ENCODE data around the gene NRIP2. TPM values are rescaled to one million over a fixed set of nuclear protein-coding genes. Genes with fewer than 3 reads are reported as not detected.
A peak's percentile ranks its signal among the peaks of the same experiment; 100 is the strongest.

NRIP2 gene
- total RNA-seq, 2 donors from 2014 or later = not detected

DNA sequence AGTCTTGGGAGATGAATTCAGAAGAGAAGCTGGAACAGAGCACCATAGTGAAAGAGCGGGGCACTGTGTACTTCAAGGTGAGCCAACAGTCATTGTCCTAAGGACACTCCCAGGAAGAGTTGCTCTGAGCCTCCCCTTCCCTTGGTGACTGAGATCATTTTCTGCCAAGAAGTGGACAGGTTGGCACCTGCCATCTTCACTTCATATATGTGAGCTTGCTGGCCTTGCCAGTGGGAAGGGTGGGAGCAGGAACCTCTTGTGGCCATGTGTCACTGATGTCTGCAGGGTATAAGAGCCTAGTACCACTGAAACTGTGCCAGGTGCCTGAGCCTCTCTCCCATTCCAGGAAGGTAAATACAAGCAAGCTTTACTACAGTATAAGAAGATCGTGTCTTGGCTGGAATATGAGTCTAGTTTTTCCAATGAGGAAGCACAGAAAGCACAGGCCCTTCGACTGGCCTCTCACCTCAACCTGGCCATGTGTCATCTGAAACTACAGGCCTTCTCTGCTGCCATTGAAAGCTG, 34.7 kb downstream of the NRIP2 start:
- ATAC-seq (no peak), DNase-seq (ENCODE audit: low spot score in 2 of 2) (no peak)
- peak overlapping the region; percentile 48 to 56 for H3K27ac Mint-ChIP-seq
- H3K9me3 Mint-ChIP-seq = no peaks in the 10 kb centered on the region
- H3K36me3 Mint-ChIP-seq = peaks cover 38 to 39% of the 10 kb centered on the region in 2 donors

DNA sequence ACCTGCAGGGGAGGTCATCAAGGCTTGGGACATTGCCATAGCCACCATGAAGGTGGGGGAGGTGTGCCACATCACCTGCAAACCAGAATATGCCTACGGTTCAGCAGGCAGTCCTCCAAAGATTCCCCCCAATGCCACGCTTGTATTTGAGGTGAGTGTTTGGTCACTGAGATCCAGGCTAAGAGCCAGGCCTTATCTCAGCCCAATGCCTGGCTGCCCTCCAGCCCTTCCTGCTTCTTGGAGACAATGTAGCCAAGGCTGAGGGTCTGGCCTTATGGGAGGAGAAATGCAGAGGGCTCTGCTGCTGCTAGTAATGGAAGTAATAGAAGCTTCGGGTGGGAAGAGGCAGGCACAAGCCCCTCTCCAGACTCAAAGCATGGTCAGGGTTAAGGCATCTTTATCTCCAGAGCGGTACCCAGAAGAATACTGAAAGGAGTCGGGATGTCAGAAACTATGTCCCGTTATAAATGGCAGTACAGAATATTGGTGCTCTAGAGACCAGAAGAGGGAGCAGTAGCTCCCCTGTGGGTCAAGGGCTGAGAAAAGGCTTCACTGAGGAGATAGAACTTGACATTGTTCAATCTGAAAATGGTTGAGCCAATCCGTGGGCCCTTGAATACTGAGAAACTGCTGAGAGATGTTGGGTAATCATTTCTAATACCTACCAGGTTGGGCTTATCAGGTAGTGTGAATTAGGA, 37.0 kb downstream of the NRIP2 start:
- Mint-ChIP-seq H3K36me3 (peaks cover 38 to 39% of the 10 kb centered on the region in 2 donors), H3K27ac (peak overlapping the region; percentile 60 to 86), H3K9me3 (no peaks in the 10 kb centered on the region)
- ATAC-seq = no peak
- no peak for DNase-seq (ENCODE audit: low spot score in 2 of 2)

DNA sequence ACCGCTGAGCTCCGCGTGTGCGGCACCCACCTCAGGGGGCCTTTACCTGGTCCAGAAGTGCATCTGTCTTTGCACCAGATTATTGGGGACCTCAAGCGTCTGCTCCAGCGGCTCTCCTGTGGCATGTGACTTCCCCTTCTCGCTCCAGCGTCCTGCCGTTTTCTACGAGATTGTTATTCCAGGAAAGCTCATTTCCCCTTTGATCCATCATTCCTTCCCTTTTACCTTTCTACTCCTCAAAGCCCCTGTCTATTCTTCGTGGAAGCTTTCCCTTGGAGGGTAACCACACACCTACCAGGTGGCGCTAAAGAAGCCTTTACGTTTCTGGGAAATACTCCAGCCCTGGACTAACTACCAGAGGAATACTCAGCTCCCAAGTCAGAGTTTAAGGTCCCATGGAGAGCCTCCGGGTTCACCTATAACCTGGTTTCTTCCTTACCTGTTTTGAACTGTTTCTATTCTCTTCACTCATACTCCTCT, 38.6 kb downstream of the NRIP2 start:
- Mint-ChIP-seq H3K36me3 (peaks cover 30 to 38% of the 10 kb centered on the region in 2 donors), H3K9me3 (no peaks in the 10 kb centered on the region), H3K27ac (peak overlapping the region; percentile 83 to 86)
- DNase-seq (ENCODE audit: low spot score in 2 of 2) = no peak
- no peak for ATAC-seq

DNA sequence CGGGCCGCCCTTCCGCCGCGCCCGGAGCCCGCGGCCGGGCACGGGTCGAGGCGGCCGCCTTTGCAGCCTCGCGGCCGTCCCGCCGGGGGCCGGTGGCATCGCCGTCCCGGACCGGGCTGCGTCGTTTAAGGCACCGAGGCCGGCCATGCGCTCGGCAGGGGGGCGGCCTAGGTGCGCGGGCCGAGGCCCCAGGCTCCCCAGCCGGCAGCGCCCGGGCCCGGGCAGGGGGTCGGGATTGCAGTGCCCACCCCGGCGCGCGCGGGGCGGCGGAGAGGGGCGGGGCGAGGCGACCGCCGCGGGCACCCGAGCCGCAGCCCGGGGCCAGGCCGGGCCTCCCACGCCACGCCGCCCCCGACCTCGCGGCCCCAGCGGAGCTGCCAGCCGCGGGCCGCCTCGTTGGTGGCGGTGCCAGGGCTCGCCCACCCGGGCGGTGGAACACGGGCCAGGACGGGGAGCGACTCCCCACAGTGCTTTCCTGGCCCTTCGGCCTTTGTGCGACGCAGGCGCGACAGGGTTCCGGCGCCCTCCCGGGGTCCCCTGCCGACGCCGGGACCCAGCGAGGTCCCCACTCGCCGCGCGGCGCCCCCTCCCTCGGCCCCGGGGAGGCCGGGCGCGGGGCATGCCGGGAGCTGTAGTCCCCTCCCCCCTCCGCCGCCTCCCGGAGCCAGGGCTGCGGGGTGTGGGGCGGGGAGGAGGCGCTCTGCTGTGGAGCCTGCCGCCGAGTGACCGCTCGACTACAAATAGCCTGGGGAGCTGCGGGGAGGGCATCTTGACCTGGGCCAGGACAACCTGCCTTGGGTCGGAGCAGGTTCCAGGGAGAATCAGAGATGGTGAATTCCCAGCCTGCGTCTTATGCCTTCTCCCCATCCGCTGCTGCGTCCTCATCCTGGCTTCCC, 39.3 kb downstream of the NRIP2 start:
- peaks cover 30 to 38% of the 10 kb centered on the region in 2 donors for H3K36me3 Mint-ChIP-seq
- H3K9me3 Mint-ChIP-seq = no peaks in the 10 kb centered on the region
- DNase-seq (ENCODE audit: low spot score in 2 of 2) = peak; percentile 74 to 77
- peak; percentile 73 to 75 for ATAC-seq
- H3K27ac Mint-ChIP-seq = peak overlapping the region; percentile 83 to 86

DNA sequence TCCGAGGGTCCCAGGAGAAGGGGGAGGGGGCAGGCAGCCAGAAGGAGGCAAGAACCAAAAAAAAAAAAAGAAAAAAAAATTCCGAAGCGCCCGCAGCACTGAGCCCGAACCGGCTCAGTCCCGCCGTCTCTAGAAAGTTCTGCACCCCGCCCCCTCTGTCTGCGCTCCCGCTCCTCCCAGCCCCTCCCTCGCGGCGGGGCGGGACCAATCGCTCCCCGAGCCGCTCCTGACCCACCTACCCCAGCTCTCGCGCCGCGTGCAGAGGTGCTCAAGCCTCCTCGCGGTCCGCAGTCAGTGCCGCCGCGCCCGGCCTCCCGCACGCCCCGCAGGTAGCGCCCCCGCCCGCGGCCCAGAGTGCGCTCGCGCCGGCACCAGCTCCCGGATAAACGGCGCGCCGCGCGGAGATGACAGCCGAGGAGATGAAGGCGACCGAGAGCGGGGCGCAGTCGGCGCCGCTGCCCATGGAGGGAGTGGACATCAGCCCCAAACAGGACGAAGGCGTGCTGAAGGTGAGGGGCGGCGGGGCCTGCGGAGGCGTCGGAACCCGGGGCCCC, 40.0 kb downstream of the NRIP2 start, which contains the start of gene FKBP4:
Gene FKBP4, plus strand, starts transcription at position 235 of the 554 bp plus-strand sequence. Its CDS starts 170 bp downstream, at position 405.
- peak within 1 kb of the TSS in 1 of 2 donors; percentile 86 for H3K27ac Mint-ChIP-seq
- H3K36me3 Mint-ChIP-seq = peaks cover 30 to 31% of the 10 kb centered on the region in 2 donors
- no peaks in the 10 kb centered on the region for H3K9me3 Mint-ChIP-seq
- DNase-seq (ENCODE audit: low spot score in 2 of 2) (peak; percentile 86 to 89), ATAC-seq (peak; percentile 89 to 95)

DNA sequence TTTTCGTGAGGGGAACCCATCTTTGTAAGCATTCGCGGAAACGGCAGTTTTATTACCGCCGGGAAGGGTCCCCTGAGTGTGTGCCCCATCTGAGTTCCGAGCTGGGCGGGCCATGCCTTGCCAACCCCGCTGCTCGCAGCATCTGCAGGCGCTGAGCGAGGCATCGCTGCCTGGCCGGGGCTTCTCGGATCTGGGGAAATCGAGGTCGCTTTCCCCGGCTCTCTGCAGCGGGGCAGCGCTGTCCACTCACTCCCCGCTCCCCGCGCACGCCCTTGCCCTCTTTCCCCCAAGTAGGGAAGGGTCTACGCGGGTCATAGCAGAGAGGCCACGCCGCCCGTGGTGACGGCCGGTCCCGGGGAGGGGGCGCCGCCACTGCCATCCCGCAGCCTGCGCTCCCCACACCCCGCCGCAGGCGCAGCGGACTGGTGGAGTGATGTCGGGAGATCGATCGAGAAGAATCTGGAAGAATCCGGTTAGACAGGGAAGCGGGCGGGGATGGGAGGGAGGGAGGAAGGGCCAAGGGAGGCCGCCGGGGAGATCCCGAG, 40.6 kb downstream of the NRIP2 start:
- no peaks in the 10 kb centered on the region for H3K9me3 Mint-ChIP-seq
- H3K27ac Mint-ChIP-seq = peak overlapping the region in 1 of 2 donors; percentile 37
- H3K36me3 Mint-ChIP-seq = peaks cover 27 to 30% of the 10 kb centered on the region in 2 donors
- DNase-seq (ENCODE audit: low spot score in 2 of 2) = peak in 1 of 2 donors; percentile 20
- ATAC-seq = peak; percentile 19 to 26

DNA sequence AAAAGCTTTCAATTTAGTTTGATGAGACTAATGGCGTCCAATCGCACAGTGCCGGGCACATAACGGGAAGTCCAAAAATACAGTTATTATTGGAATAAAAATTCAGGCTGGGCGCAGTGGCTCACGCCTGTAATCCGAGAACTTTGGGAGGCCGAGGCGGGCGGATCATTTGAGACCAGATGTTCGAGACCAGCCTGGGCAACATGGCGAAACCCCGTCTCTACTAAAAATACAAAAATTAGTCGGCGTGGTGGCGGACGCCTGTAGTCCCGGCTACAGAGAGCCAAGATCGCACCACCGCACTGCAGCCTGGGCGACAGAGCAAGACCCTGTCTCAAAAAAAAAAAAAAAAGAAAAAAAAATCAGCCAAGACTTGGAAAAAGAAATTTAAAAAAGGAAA, 41.3 kb downstream of the NRIP2 start:
- Mint-ChIP-seq H3K36me3 (peaks cover 25 to 27% of the 10 kb centered on the region in 2 donors), H3K27ac (peak overlapping the region in 1 of 2 donors; percentile 37), H3K9me3 (no peaks in the 10 kb centered on the region)
- DNase-seq (ENCODE audit: low spot score in 2 of 2) (no peak), ATAC-seq (no peak)

DNA sequence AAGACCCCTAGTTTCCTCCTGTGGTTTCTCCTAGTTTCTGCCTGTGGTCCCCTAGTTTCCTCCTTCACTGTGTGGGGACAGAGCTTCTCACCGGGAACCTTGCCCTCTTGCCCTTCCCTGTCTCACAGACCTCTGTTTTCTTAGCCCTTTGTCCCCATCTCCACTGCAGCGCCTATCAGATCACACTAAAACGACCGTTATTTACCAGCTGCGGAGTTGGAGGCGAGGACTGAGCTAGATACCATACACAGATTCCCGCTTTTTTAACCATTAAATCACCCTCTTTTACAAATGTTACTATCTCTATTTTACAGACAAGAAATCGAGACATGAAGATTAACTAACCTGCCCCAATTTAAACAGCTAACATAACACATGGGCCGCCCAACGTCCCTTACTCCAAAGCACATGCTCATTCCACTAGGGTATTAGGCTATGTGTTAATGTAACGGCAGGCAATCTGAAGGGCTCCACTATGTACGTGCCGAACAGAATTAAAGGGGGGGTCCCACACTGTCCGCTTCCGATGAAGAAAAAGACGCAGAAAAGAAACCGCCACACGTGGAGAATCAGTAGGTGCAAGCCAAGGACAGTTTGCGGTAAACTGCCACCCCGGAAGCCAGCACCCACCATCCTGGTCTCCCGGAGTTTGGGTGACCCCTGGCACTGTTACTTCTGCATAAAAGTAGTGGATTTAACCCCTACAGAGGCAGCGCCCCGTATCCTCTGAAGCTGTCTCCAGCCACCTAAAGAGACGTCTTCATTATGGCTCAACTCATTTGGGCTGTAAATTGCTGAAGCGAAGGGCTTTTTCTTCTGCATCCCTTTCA, 41.9 kb downstream of the NRIP2 start:
- peaks cover 18 to 20% of the 10 kb centered on the region in 2 donors for H3K36me3 Mint-ChIP-seq
- no peak for DNase-seq (ENCODE audit: low spot score in 2 of 2)
- ATAC-seq = no peak
- no peaks in the 10 kb centered on the region for H3K9me3 Mint-ChIP-seq
- H3K27ac Mint-ChIP-seq = no peak overlapping the region

DNA sequence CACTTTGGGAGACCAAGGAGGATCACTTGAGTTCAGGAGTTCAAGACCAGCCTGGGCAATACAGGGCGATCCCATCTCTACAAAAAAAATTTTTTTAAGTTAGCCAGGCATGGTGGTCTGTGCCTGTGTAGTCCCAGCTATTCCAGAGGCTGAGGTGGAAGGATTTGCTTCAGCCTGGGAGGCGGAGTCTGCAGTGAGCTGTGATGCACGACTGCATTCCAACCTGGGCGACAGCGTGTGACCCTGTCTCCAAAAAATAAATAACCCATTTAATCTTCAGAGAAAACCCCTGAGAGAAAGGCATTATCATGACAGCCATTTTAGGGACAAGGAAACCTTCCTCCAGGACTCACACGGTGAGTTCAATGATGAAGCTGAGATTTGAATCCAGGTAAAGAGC, 43.7 kb downstream of the NRIP2 start:
- no peak for ATAC-seq
- Mint-ChIP-seq H3K9me3 (no peaks in the 10 kb centered on the region), H3K27ac (no peak overlapping the region), H3K36me3 (peaks cover 1 to 2% of the 10 kb centered on the region in 2 donors)
- DNase-seq (ENCODE audit: low spot score in 2 of 2) = no peak

DNA sequence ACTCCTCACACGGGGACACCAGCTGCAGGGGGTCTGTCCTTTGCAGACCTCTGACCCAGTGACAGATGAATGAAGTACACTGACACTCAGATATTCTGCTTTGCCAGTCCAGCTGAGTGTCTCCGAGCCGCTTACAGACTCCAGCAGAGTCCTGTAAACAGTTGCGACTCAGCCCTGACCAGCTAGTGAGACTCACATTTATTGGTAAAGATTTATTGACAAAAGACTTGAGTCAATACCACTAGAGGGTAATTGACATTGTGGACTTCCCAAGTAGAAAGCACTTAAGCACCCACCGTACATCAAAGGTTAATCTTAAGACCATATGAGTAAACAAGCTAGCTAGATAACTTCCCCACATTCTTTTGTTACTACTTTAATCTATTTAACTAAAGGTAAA, 49.8 kb downstream of the NRIP2 start:
- H3K27ac Mint-ChIP-seq = no peak overlapping the region
- DNase-seq (ENCODE audit: low spot score in 2 of 2) (no peak), ATAC-seq (no peak)
- no peaks in the 10 kb centered on the region for H3K9me3 Mint-ChIP-seq
- H3K36me3 Mint-ChIP-seq = no peaks in the 10 kb centered on the region

DNA sequence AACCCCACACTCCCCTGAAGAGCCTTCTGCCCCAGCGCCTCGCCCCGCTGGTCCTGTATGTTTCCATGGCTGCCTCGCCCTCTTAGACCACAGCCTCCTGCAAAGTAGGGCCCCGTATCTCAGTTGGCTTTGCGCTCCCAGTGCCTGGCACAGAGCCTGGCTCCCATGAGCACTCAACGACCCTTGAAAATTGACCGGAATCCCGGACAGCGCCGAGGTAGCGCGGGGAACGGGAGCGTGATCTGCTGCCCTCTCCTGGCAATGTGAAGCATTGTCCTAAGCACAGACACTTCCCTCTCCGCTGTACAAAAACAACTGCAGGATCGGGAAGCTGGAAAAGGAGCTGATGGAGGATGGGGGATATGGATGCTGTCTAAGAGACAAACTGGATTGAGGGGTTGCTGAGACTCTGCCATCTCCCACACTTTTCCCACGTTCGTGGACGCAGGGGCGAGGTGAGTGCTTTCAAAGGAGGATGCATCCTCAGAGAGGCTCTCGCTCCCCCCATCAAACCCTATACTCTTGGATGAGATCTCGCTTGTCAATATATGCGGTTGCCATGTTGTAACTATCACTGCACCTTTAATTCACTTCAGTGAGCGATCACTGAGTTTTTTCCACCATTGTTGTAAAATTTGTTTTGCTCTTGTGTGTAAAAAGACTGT, 50.8 kb downstream of the NRIP2 start:
- Mint-ChIP-seq H3K9me3 (no peaks in the 10 kb centered on the region), H3K36me3 (no peaks in the 10 kb centered on the region), H3K27ac (peak overlapping the region in 1 of 2 donors; percentile 31)
- ATAC-seq (peak; percentile 89 to 93), DNase-seq (ENCODE audit: low spot score in 2 of 2) (peak; percentile 57 to 62)

DNA sequence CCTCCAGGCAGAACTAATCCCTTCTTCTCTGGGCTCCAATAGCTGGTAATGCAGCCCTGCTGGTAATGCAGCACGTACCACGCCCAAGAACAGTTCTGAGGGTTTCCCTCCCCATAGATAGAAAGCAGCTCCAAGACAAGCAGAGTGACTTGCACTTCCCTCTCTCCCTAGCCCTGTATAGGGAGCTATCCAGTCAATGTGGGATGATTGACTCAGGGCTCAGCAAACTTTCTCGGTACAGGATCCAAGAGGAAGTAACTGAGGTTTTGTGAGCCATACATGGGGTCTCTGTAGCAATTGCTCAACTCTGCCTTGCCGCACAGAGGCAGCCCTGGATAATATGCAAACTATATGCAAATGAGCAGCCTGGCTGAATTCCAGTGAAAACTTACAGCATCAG, 55.6 kb downstream of the NRIP2 start:
- no peaks in the 10 kb centered on the region for H3K36me3 Mint-ChIP-seq
- no peak overlapping the region for H3K27ac Mint-ChIP-seq
- H3K9me3 Mint-ChIP-seq = no peaks in the 10 kb centered on the region
- no peak for ATAC-seq
- DNase-seq (ENCODE audit: low spot score in 2 of 2) = no peak

DNA sequence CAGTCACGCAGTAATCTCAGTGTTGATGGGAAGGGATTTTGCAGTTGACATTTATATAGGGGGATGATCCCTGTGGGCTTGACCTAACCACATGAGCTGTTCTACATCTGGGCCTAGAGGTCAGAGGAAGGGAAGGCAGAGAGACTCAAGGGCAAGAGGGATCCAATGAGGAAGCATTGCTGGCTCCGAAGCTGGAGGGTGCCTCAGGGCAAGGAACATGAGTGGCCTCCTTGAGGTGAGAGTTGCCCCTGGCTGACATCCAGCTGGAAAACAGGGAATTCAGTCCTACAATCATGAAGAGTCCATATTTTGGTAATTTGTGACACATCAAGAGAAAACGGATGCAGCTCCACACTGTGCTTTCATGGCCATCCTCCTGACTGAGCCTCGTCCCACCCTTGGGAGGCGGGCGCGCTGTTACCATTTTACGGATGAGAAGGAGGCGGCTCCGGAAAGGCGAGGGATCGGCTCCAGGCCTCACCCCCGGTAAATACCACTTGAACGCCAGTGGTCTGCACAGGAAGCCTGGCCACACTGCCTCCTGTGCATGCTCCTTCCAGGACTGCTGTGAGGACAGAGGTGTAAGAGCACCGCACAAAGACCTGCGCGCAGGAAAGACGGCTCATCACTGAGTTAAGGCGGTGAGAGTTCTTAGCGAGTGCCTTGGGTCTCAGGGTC, 58.6 kb downstream of the NRIP2 start:
- Mint-ChIP-seq H3K27ac (peak overlapping the region in 1 of 2 donors; percentile 6), H3K9me3 (no peaks in the 10 kb centered on the region), H3K36me3 (no peaks in the 10 kb centered on the region)
- no peak for DNase-seq (ENCODE audit: low spot score in 2 of 2)
- no peak for ATAC-seq

DNA sequence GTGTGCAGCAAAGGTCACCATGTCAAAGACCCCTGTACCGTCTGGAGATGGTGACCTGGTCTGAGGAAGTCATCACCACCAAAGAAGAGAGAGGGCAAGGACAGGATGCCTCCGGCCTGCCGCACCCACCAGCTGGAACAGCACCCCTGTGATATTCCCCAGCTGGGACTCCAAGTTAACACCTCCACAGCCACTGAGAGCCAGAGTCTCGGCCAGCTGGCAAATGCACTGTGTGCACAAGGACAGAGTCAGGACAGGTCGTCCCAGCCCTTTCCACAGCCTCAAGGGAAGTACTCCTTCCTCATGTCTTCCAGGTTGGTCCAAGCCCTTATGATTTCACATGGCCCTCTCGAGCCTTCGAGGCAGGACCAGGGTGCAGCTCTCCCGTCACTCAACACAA, 59.4 kb downstream of the NRIP2 start:
- Mint-ChIP-seq H3K36me3 (no peaks in the 10 kb centered on the region), H3K27ac (no peak overlapping the region), H3K9me3 (no peaks in the 10 kb centered on the region)
- no peak for DNase-seq (ENCODE audit: low spot score in 2 of 2)
- no peak for ATAC-seq
